Activated CD8-positive, alpha-beta T cell treated with anti-CD3 and anti-CD28 coated beads for 36 hours (primary cell): Measurements from ENCODE around the gene RNU2-63P. TPM values are rescaled to one million over a fixed set of nuclear protein-coding genes. Genes with fewer than 3 reads are reported as not detected.
"Not testable (repeated sequence)": the region's sequence is repeated elsewhere in the genome, so short reads cannot be mapped to it uniquely, and the experiment has no call there.

Source experiments
- ATAC-seq: fragments of 200-7000 bp; cut with Tn5 transposase; one replicate; pipeline ENCODE4 v1.10.0; 2021; ENCODE audit warnings: mild to moderate bottlenecking, moderate library complexity
- CTCF ChIA-PET: fragments of 350-600 bp; sonication (Branson Sonifier 250); formaldehyde crosslinking; loops from one replicate; lab custom pipeline; 2021; ENCODE audit warnings: antibody characterized with exemption; lab: Charles Lee
- POLR2A ChIA-PET: fragments of 350-600 bp; sonication (Branson Sonifier 250); formaldehyde crosslinking; loops from one replicate; lab custom pipeline; 2021; ENCODE audit warnings: antibody characterized with exemption; lab: Charles Lee
- DNase-seq: peaks from one replicate; pipeline ENCODE4 v3.0.0-alpha.2; 2020
- H3K27ac Mint-ChIP-seq: one replicate; pipeline ENCODE4 v1.8.0; 2021; ENCODE audit warnings: mild to moderate bottlenecking, mixed read lengths
- H3K27me3 Mint-ChIP-seq: one replicate; pipeline ENCODE4 v1.8.0; 2021; ENCODE audit warnings: mixed read lengths
- H3K36me3 Mint-ChIP-seq: one replicate; pipeline ENCODE4 v1.8.0; 2021; ENCODE audit warnings: low read depth, mixed read lengths
- H3K4me1 Mint-ChIP-seq: one replicate; pipeline ENCODE4 v1.8.0; 2021; ENCODE audit warnings: low read depth, mixed read lengths
- H3K4me3 Mint-ChIP-seq: one replicate; pipeline ENCODE4 v1.8.0; 2021; ENCODE audit warnings: mild to moderate bottlenecking, moderate library complexity, mixed read lengths
- H3K9me3 Mint-ChIP-seq: one replicate; pipeline ENCODE4 v1.8.0; 2021; ENCODE audit warnings: mixed read lengths
- intact Hi-C: fragments of 100-400 bp; cut with micrococcal nuclease; formaldehyde crosslinking; loops from one replicate; pipeline ENCODE4 v1.10.0; 2022
- total RNA-seq, 2 experiments: library from RNA; stranded (reverse); gene quantifications; one replicate each; pipeline ENCODE4 v1.2.3, GENCODE V29; 2021
- TF ChIP-seq, protein P1 (sequence below): fragments of 200-600 bp; IDR thresholded peaks from one replicate; pipeline ENCODE4 v1.8.0; 2022; ENCODE audit warnings: antibody characterized with exemption, mild to moderate bottlenecking

Gene RNU2-63P
- total RNA-seq, 2 experiments from 2014 or later: 6.0 to 7.6 TPM

DNA sequence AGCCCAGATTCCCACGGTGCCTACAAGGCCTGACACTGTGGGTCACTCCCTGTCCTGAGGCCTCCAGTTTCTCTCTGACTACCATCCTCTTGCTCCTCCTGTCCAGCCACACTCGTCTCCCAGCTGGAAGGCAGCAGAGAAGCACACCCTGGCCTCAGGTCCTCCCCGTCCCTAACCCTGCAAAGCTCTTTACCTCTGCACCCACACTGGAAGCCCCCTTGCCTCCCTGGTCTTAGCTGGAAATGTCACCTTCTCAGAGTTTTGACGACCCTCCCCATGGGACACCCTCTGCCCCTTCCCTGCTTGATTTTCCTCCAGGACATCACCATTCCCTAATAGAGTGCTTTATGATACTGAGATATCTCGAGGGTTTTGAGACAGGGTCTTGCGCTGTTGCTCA, 10.6 kb downstream of the RNU2-63P start:
- TF ChIP-seq, protein P1, sequence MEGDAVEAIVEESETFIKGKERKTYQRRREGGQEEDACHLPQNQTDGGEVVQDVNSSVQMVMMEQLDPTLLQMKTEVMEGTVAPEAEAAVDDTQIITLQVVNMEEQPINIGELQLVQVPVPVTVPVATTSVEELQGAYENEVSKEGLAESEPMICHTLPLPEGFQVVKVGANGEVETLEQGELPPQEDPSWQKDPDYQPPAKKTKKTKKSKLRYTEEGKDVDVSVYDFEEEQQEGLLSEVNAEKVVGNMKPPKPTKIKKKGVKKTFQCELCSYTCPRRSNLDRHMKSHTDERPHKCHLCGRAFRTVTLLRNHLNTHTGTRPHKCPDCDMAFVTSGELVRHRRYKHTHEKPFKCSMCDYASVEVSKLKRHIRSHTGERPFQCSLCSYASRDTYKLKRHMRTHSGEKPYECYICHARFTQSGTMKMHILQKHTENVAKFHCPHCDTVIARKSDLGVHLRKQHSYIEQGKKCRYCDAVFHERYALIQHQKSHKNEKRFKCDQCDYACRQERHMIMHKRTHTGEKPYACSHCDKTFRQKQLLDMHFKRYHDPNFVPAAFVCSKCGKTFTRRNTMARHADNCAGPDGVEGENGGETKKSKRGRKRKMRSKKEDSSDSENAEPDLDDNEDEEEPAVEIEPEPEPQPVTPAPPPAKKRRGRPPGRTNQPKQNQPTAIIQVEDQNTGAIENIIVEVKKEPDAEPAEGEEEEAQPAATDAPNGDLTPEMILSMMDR: no peak
- Mint-ChIP-seq H3K4me1 (peaks cover 7% of the 10 kb centered on the region), H3K36me3 (no peaks in the 10 kb centered on the region), H3K9me3 (no peaks in the 10 kb centered on the region), H3K4me3 (no peak overlapping the region), H3K27ac (no peak overlapping the region), H3K27me3 (peaks cover 2% of the 10 kb centered on the region)
- ChIA-PET POLR2A (interaction anchor here (1.3 kb wide), 1 partner anchor 10 kb away, joined by 7 read pairs; the partner anchor contains the start of gene RNU2-63P), CTCF (interaction anchor here (1.5 kb wide), 1 partner anchor 55 kb away, joined by 4 read pairs; no protein-coding TSS in a partner anchor)
- intact Hi-C loops: no loop called here
- DNase-seq: no peak
- no peak for ATAC-seq

DNA sequence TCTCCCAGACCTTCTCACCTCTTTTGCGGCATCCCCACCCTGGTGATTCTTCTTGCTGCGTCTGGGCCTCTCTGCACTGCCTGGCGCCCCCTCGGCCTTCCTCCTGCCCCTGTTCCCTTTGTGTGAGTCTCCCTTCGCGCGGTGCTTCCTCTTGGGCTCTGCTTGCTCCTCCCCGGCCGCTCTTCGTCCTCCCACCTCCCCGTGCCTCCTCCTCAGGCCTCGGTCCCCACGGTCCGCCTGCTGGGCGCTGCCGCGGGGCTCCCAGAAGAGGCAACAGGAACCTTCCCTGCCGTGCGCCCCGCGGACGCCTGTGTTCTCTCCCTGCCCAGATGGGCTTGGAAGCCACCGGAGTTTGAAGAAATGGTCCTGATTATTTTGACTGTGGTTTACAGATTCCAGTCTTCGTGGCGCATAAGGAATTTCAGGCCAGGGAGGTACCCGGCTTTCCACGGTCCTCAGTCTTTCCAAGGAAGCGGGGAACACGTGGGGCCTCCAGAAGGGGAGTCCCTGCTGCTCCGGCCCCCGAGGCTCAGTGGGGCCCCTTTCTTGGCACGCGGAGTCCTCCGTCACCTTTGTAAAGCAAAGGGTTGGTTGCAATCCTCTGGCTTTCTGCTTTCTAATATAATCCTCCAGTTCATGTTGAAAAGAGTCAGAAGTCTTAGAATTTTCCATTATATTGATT, 13.1 kb downstream of the RNU2-63P start:
- no peaks in the 10 kb centered on the region for H3K36me3 Mint-ChIP-seq
- no peak overlapping the region for H3K27ac Mint-ChIP-seq
- CTCF ChIA-PET: interaction anchor here (0.7 to 1.6 kb wide), 5 partner anchors 9 to 57 kb away, joined by 3 to 10 read pairs (median 5); partner anchors contain the start of gene RNU2-63P
- no peak overlapping the region for H3K4me3 Mint-ChIP-seq
- DNase-seq (no peak), ATAC-seq (no peak)
- H3K27me3 Mint-ChIP-seq: peaks cover 2% of the 10 kb centered on the region
- intact Hi-C loops: no loop called here
- no peaks in the 10 kb centered on the region for H3K9me3 Mint-ChIP-seq
- TF ChIP-seq, protein P1: no peak
- peaks cover 7% of the 10 kb centered on the region for H3K4me1 Mint-ChIP-seq
- POLR2A ChIA-PET: no interaction called here

DNA sequence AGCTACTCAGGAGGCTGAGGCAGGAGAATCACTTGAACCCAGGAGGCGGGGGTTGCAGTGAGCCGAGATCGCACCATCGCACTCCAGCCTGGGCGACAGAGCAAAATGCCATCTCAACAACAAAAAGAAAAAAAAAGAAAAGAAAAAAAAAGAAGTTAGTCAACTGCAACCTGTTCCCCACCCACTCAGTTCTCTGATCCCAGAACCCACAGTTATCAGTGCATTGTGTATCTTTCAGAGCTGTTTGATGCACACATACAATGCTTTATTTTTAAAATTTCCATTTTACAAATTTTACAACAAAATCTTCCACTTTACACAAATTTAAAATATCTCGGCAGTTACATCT, 14.0 kb downstream of the RNU2-63P start:
- DNase-seq: no peak
- H3K27ac Mint-ChIP-seq: no peak overlapping the region
- H3K36me3 Mint-ChIP-seq: no peaks in the 10 kb centered on the region
- intact Hi-C loops: no loop called here
- TF ChIP-seq, protein P1: no peak
- ATAC-seq: no peak
- no peak overlapping the region for H3K4me3 Mint-ChIP-seq
- CTCF ChIA-PET: interaction anchor here (1.0 to 1.9 kb wide), 7 partner anchors 8 to 58 kb away, joined by 3 to 11 read pairs (median 7); partner anchors contain the start of gene RNU2-63P
- H3K27me3 Mint-ChIP-seq: peaks cover 2% of the 10 kb centered on the region
- H3K4me1 Mint-ChIP-seq: peaks cover 7% of the 10 kb centered on the region
- POLR2A ChIA-PET: interaction anchor here (1.2 kb wide), 1 partner anchor 14 kb away, joined by 4 read pairs; the partner anchor contains the start of gene RNU2-63P
- no peaks in the 10 kb centered on the region for H3K9me3 Mint-ChIP-seq

DNA sequence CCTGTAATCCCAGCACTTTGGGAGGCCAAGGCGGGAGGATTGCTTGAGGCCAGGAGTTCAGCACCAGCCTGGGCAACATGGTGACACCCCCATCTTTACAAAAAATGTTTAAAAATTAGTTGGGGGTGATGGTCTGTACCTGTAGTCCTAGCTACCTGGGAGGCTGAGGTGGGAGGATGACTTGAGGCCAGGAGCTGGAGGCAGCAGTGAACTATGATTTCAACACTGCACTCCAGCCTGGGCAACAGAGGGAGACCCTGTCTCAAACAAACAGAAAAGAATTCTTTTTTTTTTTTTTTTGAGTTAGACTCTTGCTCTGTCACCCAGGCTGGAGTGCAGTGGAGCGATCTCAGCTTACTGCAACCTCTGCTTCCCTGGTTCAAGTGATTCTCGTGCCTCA, 15.9 kb downstream of the RNU2-63P start:
- H3K4me1 Mint-ChIP-seq, DNase-seq, ATAC-seq, intact Hi-C loops, H3K27ac Mint-ChIP-seq, H3K4me3 Mint-ChIP-seq, H3K9me3 Mint-ChIP-seq, H3K36me3 Mint-ChIP-seq, H3K27me3 Mint-ChIP-seq: not testable (repeated sequence)
- POLR2A ChIA-PET: interaction anchor here (0.6 kb wide), 1 partner anchor 40 kb away, joined by 3 read pairs; no protein-coding TSS in a partner anchor
- CTCF ChIA-PET: interaction anchor here (1.2 to 1.8 kb wide), 3 partner anchors 37 to 162 kb away, joined by 3 to 9 read pairs (median 3); no protein-coding TSS in a partner anchor

DNA sequence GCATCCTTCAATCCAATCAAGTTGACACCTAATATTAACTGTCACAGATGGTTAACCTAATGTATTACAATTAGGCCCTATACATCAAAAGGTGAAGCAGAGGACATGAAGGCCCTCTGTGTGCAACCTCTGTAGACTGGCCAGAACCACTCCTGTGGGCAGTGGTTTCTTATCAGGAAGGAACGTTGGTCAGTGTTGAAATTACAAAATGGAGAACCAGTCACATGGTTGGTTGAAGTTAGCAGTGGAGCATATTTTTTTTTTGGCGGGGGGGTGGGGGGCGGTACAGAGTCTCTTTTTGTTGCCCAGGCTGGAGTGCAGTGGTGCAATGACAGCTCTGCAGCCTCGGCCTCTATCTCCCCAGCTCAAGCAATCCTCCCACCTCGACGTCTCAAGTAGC, 19.8 kb downstream of the RNU2-63P start:
- Mint-ChIP-seq H3K36me3 (no peaks in the 10 kb centered on the region), H3K4me3 (no peak overlapping the region), H3K27me3 (no peaks in the 10 kb centered on the region), H3K9me3 (no peaks in the 10 kb centered on the region), H3K4me1 (peaks cover 1% of the 10 kb centered on the region), H3K27ac (no peak overlapping the region)
- ChIA-PET POLR2A (no interaction called here), CTCF (no interaction called here)
- ATAC-seq: no peak
- intact Hi-C loops: no loop called here
- TF ChIP-seq, protein P1: no peak
- no peak for DNase-seq
